BLaER1 treated with 17β-estradiol and CSF1 and Interleukin-3, amounts not matched to agents 10 nM and 100 nM (cell line): ENCODE measurements around the gene PPM1N.
A peak's percentile ranks its signal among the peaks of the same experiment; 100 is the strongest.

ENCODE experiments used
- H3K27ac ChIP-seq, 11 experiments: shearing (Covaris generic); formaldehyde crosslinking; 2 replicates each; pipeline ENCODE4 v1.8.1; 2022
- H3K27me3 ChIP-seq, 11 experiments: shearing (Covaris generic); formaldehyde crosslinking; 2 replicates each; pipeline ENCODE4 v1.8.1; 2022
- H3K36me3 ChIP-seq, 11 experiments: shearing (Covaris generic); formaldehyde crosslinking; 2 replicates each; pipeline ENCODE4 v1.8.1; 2022
- H3K4me1 ChIP-seq, 10 experiments: shearing (Covaris generic); formaldehyde crosslinking; 2 replicates each; pipeline ENCODE4 v1.8.1; 2022
- H3K4me2 ChIP-seq, 11 experiments: shearing (Covaris generic); formaldehyde crosslinking; 2 replicates each; pipeline ENCODE4 v1.8.1; 2022
- H3K4me3 ChIP-seq, 10 experiments: shearing (Covaris generic); formaldehyde crosslinking; 2 replicates each; pipeline ENCODE4 v1.8.1; 2022
- H3K9ac ChIP-seq, 11 experiments: shearing (Covaris generic); formaldehyde crosslinking; 2 replicates each; pipeline ENCODE4 v1.8.1; 2022
- H3K9me3 ChIP-seq, 11 experiments: shearing (Covaris generic); formaldehyde crosslinking; replicated peaks in 1 of 11; 2 replicates each; pipeline ENCODE4 v1.8.1; 2022
- H4K20me1 ChIP-seq, 11 experiments: shearing (Covaris generic); formaldehyde crosslinking; 2 replicates each; pipeline ENCODE4 v1.8.1; 2022
- Cebpa-rat ChIP-seq, 11 experiments: shearing (Covaris generic); IDR thresholded peaks; 2 replicates each; pipeline ENCODE4 v1.8.1; 2022

PPM1N gene

GRCh38 chr19:45477713-45478453 is 20.4 kb upstream of the PPM1N start:
- peak overlapping the region; percentile 79 to 95 (median 89); a peak in 21 of 22 replicates for H3K9ac ChIP-seq
- H3K36me3 ChIP-seq, result no peaks in the 10 kb centered on the region
- peaks cover 8 to 34% (median 26%) of the 10 kb centered on the region in 10 experiments for H3K4me1 ChIP-seq
- no peaks in the 10 kb centered on the region for H3K9me3 ChIP-seq
- H4K20me1 ChIP-seq, result peaks cover 0 to 6% (median 0%) of the 10 kb centered on the region in 11 experiments; a peak in 4 of 22 replicates
- TF ChIP-seq Cebpa-rat (IDR thresholded peaks at IDR 0.05), result no peak
- H3K4me2 ChIP-seq, result peak overlapping the region; percentile 63 to 86 (median 81)
- H3K27me3 ChIP-seq, result peaks cover 29 to 38% (median 36%) of the 10 kb centered on the region in 11 experiments
- peak overlapping the region in 8 of 11 experiments; percentile 88 to 97 (median 94); a peak in 11 of 22 replicates for H3K27ac ChIP-seq
- H3K4me3 ChIP-seq, result peak overlapping the region; percentile 52 to 70 (median 61)

GRCh38 chr19:45478454-45479238 is 19.6 kb upstream of the PPM1N start:
- H3K4me1 ChIP-seq, result peaks cover 6 to 33% (median 25%) of the 10 kb centered on the region in 10 experiments; a peak in 19 of 20 replicates
- peak overlapping the region; percentile 84 to 97 (median 92) for H3K27ac ChIP-seq
- no peak for TF ChIP-seq Cebpa-rat (IDR thresholded peaks at IDR 0.05)
- H3K27me3 ChIP-seq, result peaks cover 21 to 30% (median 29%) of the 10 kb centered on the region in 11 experiments
- H3K9me3 ChIP-seq, result no peaks in the 10 kb centered on the region
- H4K20me1 ChIP-seq, result 0 out of 22 replicates have a peak, but pooled peaks cover 0 to 5% (median 0%) of the 10 kb centered on the region in 11 experiments
- H3K9ac ChIP-seq, result peak overlapping the region; percentile 79 to 95 (median 89)
- H3K4me3 ChIP-seq, result peak overlapping the region; percentile 52 to 70 (median 61)
- no peaks in the 10 kb centered on the region for H3K36me3 ChIP-seq
- H3K4me2 ChIP-seq, result peak overlapping the region; percentile 63 to 86 (median 81)

GRCh38 chr19:45483033-45483432 is 15.2 kb upstream of the PPM1N start:
- H4K20me1 ChIP-seq, result no peaks in the 10 kb centered on the region
- H3K36me3 ChIP-seq, result peaks cover 0 to 8% (median 0%) of the 10 kb centered on the region in 11 experiments; a peak in 4 of 22 replicates
- H3K27me3 ChIP-seq, result no peaks in the 10 kb centered on the region
- H3K9me3 ChIP-seq, result no peaks in the 10 kb centered on the region
- no peak overlapping the region for H3K4me2 ChIP-seq
- peaks cover 10 to 23% (median 18%) of the 10 kb centered on the region in 10 experiments for H3K4me1 ChIP-seq
- no peak for TF ChIP-seq Cebpa-rat (IDR thresholded peaks at IDR 0.05)
- H3K4me3 ChIP-seq, result no peak overlapping the region
- no peak overlapping the region for H3K9ac ChIP-seq
- no peak overlapping the region for H3K27ac ChIP-seq

GRCh38 chr19:45484273-45484945 is 13.8 kb upstream of the PPM1N start:
- peaks cover 0 to 21% (median 0%) of the 10 kb centered on the region in 11 experiments; a peak in 4 of 22 replicates for H3K36me3 ChIP-seq

GRCh38 chr19:45485305-45486077 is 12.8 kb upstream of the PPM1N start:
- Histone ChIP-seq H3K4me1 (peaks cover 6 to 21% (median 15%) of the 10 kb centered on the region in 10 experiments), H3K9ac (peak overlapping the region in 10 of 11 experiments; percentile 50 to 75 (median 68); a peak in 19 of 22 replicates), H3K9me3 (no peaks in the 10 kb centered on the region), H3K4me2 (peak overlapping the region; percentile 49 to 79 (median 75)), H3K27ac (peak overlapping the region in 5 of 11 experiments; percentile 33 to 50 (median 37); a peak in 8 of 22 replicates), H3K36me3 (peaks cover 0 to 21% (median 0%) of the 10 kb centered on the region in 11 experiments; a peak in 4 of 22 replicates), H3K27me3 (no peaks in the 10 kb centered on the region), H4K20me1 (peaks cover 0 to 6% (median 0%) of the 10 kb centered on the region in 11 experiments; a peak in 3 of 22 replicates), H3K4me3 (peak overlapping the region; percentile 54 to 72 (median 64))
- no peak for TF ChIP-seq Cebpa-rat (IDR thresholded peaks at IDR 0.05)

More at GRCh38 chr19:45484273-45484945, 13.8 kb upstream of the PPM1N start:
- TF ChIP-seq Cebpa-rat (IDR thresholded peaks at IDR 0.05), result no peak
- no peaks in the 10 kb centered on the region for H3K27me3 ChIP-seq
- no peak overlapping the region for H3K27ac ChIP-seq
- H4K20me1 ChIP-seq, result peaks cover 0 to 6% (median 0%) of the 10 kb centered on the region in 11 experiments; a peak in 3 of 22 replicates
- peak overlapping the region in 4 of 11 experiments; percentile 22 to 75 (median 40); a peak in 7 of 22 replicates for H3K4me2 ChIP-seq
- no peak overlapping the region for H3K9ac ChIP-seq
- no peak overlapping the region for H3K4me3 ChIP-seq
- H3K9me3 ChIP-seq, result no peaks in the 10 kb centered on the region
- H3K4me1 ChIP-seq, result peaks cover 6 to 21% (median 15%) of the 10 kb centered on the region in 10 experiments

- H3K9ac ChIP-seq, result no peak overlapping the region
- H3K4me1 ChIP-seq, result peaks cover 22 to 38% (median 30%) of the 10 kb centered on the region in 10 experiments
- H3K27me3 ChIP-seq, result 0 out of 22 replicates have a peak, but pooled peaks cover 0 to under 1% (median 0%) of the 10 kb centered on the region in 11 experiments
- H3K36me3 ChIP-seq, result peaks cover 0 to 21% (median 0%) of the 10 kb centered on the region in 11 experiments; a peak in 4 of 22 replicates
- H3K4me3 ChIP-seq, result no peak overlapping the region
- no peak overlapping the region for H3K4me2 ChIP-seq
- peaks cover 0 to 6% (median 0%) of the 10 kb centered on the region in 11 experiments; a peak in 3 of 22 replicates for H4K20me1 ChIP-seq
- H3K27ac ChIP-seq, result no peak overlapping the region
- H3K9me3 ChIP-seq, result no peaks in the 10 kb centered on the region
- TF ChIP-seq Cebpa-rat (IDR thresholded peaks at IDR 0.05), result no peak
These were observed 9.5 kb upstream of the PPM1N start for GRCh38 chr19:45488708-45489107.

GRCh38 chr19:45489216-45489855 is 8.9 kb upstream of the PPM1N start:
- peaks cover 22 to 37% (median 31%) of the 10 kb centered on the region in 10 experiments for H3K4me1 ChIP-seq
- H4K20me1 ChIP-seq, result peaks cover 0 to 9% (median 0%) of the 10 kb centered on the region in 11 experiments; a peak in 6 of 22 replicates
- no peak overlapping the region for H3K4me3 ChIP-seq
- no peak overlapping the region for H3K4me2 ChIP-seq
- TF ChIP-seq Cebpa-rat (IDR thresholded peaks at IDR 0.05), result no peak
- no peak overlapping the region for H3K9ac ChIP-seq
- no peak overlapping the region for H3K27ac ChIP-seq
- H3K27me3 ChIP-seq, result peaks cover 0 to 6% (median 4%) of the 10 kb centered on the region in 11 experiments; a peak in 15 of 22 replicates
- H3K9me3 ChIP-seq, result no peaks in the 10 kb centered on the region
- H3K36me3 ChIP-seq, result peaks cover 0 to 26% (median 0%) of the 10 kb centered on the region in 11 experiments; a peak in 4 of 22 replicates
